ENCODE data around the gene NKX1-1.

The NKX1-1 gene

GRCh38 chr4:1360423-1361283 is 45.6 kb downstream of the NKX1-1 start:
- H3K27ac ChIP-seq (ENCODE audit: low read length) = no peak overlapping the region
- H3K4me3 ChIP-seq (ENCODE audit: low read depth in 1 of 2, low read length in 2 of 2) = no peak overlapping the region
- peaks cover 15% of the 10 kb centered on the region for H3K36me3 ChIP-seq (ENCODE audit: insufficient read depth, low read length)
- no peak overlapping the region for H3K9ac ChIP-seq (ENCODE audit: low read depth, low read length)
- no peak overlapping the region for H2AFZ ChIP-seq (ENCODE audit: low read depth, low read length)
- H3K4me2 ChIP-seq (ENCODE audit: insufficient read depth, low read length) = no peak overlapping the region
- no peaks in the 10 kb centered on the region for H3K4me1 ChIP-seq (ENCODE audit: insufficient read depth, low read length)
- no peaks in the 10 kb centered on the region for H3K9me3 ChIP-seq (ENCODE audit: insufficient read depth, low read length, severe bottlenecking)
- no peak for TF ChIP-seq EZH2 (IDR thresholded peaks at IDR 0.05; ENCODE audit: borderline replicate concordance, low read depth, low read length, severe bottlenecking)
- TF ChIP-seq CTCF (IDR thresholded peaks at IDR 0.05; ENCODE audit: borderline replicate concordance, extremely low read depth, low read length, poor library complexity, severe bottlenecking) = no peak
- peaks cover 8% of the 10 kb centered on the region for H4K20me1 ChIP-seq (ENCODE audit: insufficient read depth, low read length)
- no peaks in the 10 kb centered on the region for H3K27me3 ChIP-seq (ENCODE audit: insufficient read depth, low read length, poor library complexity)
- no peaks in the 10 kb centered on the region for H3K79me2 ChIP-seq (ENCODE audit: insufficient read depth, low read length)
- ATAC-seq (ENCODE audit: insufficient read depth, low read depth) (no peak), DNase-seq (no peak)

DNA sequence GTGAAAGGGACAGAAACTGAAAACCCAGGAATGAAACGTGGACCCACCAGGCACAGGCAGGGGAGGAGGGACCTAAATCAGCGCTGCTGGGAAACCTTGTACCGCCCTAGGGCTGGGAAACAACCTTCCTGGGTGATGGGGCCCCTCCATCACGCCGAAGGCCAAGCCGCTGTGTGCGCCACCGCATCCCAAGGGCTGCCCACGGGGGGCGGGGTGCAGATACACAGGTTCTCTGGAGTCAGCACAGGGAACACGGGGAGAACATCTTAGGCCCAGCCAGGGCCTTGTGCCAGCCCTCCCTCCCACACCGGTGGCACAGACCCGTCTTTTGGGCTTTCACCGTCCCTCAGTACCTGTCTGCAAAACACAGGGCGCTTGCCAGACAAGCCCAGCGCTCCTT is 46.3 kb downstream of the NKX1-1 start:
- no peak overlapping the region for H2AFZ ChIP-seq (ENCODE audit: low read depth, low read length)
- TF ChIP-seq CTCF (IDR thresholded peaks at IDR 0.05; ENCODE audit: borderline replicate concordance, extremely low read depth, low read length, poor library complexity, severe bottlenecking) (no peak), EZH2 (IDR thresholded peaks at IDR 0.05; ENCODE audit: borderline replicate concordance, low read depth, low read length, severe bottlenecking) (no peak)
- ATAC-seq (ENCODE audit: insufficient read depth, low read depth) (no peak), DNase-seq (no peak)
- H3K36me3 ChIP-seq (ENCODE audit: insufficient read depth, low read length) = peaks cover 22% of the 10 kb centered on the region
- H3K9ac ChIP-seq (ENCODE audit: low read depth, low read length) = no peak overlapping the region
- H3K4me3 ChIP-seq (ENCODE audit: low read depth in 1 of 2, low read length in 2 of 2) = no peak overlapping the region
- H4K20me1 ChIP-seq (ENCODE audit: insufficient read depth, low read length) = peaks cover 8% of the 10 kb centered on the region
- no peaks in the 10 kb centered on the region for H3K79me2 ChIP-seq (ENCODE audit: insufficient read depth, low read length)
- H3K4me2 ChIP-seq (ENCODE audit: insufficient read depth, low read length) = no peak overlapping the region
- no peak overlapping the region for H3K27ac ChIP-seq (ENCODE audit: low read length)
- H3K27me3 ChIP-seq (ENCODE audit: insufficient read depth, low read length, poor library complexity) = no peaks in the 10 kb centered on the region
- H3K9me3 ChIP-seq (ENCODE audit: insufficient read depth, low read length, severe bottlenecking) = no peaks in the 10 kb centered on the region
- H3K4me1 ChIP-seq (ENCODE audit: insufficient read depth, low read length) = no peaks in the 10 kb centered on the region

DNA sequence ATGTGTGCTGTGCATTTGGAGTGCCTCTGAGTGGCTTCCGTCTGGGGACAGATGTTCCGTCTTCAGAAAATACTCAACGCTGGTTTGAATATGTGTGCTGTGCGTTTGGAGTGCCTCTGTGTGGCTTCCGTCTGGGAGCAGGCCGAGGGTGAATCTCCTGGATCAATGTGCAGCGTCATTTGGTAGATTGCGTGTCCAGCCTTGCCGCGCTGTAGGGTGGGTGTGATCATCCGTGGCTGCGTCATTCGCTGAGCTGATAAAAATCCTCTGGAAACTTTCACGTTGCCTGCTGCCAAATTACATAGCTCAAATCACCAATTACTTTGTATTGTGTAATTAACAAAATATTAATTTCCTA is 47.1 kb downstream of the NKX1-1 start:
- H4K20me1 ChIP-seq (ENCODE audit: insufficient read depth, low read length) = peaks cover 8% of the 10 kb centered on the region
- ATAC-seq (ENCODE audit: insufficient read depth, low read depth) (no peak), DNase-seq (no peak)
- H3K79me2 ChIP-seq (ENCODE audit: insufficient read depth, low read length) = no peaks in the 10 kb centered on the region
- H3K27me3 ChIP-seq (ENCODE audit: insufficient read depth, low read length, poor library complexity) = no peaks in the 10 kb centered on the region
- H3K4me2 ChIP-seq (ENCODE audit: insufficient read depth, low read length) = no peak overlapping the region
- no peak overlapping the region for H3K27ac ChIP-seq (ENCODE audit: low read length)
- no peak overlapping the region for H3K4me3 ChIP-seq (ENCODE audit: low read depth in 1 of 2, low read length in 2 of 2)
- H3K4me1 ChIP-seq (ENCODE audit: insufficient read depth, low read length) = no peaks in the 10 kb centered on the region
- H3K36me3 ChIP-seq (ENCODE audit: insufficient read depth, low read length) = peaks cover 26% of the 10 kb centered on the region
- H2AFZ ChIP-seq (ENCODE audit: low read depth, low read length) = no peak overlapping the region
- TF ChIP-seq EZH2 (IDR thresholded peaks at IDR 0.05; ENCODE audit: borderline replicate concordance, low read depth, low read length, severe bottlenecking) (no peak), CTCF (IDR thresholded peaks at IDR 0.05; ENCODE audit: borderline replicate concordance, extremely low read depth, low read length, poor library complexity, severe bottlenecking) (no peak)
- H3K9me3 ChIP-seq (ENCODE audit: insufficient read depth, low read length, severe bottlenecking) = no peaks in the 10 kb centered on the region
- no peak overlapping the region for H3K9ac ChIP-seq (ENCODE audit: low read depth, low read length)
